ENCODE data around the gene GUCY1A1. TPM values are rescaled to one million over a fixed set of nuclear protein-coding genes. Genes with fewer than 3 reads are reported as not detected.

The GUCY1A1 gene, protein sequence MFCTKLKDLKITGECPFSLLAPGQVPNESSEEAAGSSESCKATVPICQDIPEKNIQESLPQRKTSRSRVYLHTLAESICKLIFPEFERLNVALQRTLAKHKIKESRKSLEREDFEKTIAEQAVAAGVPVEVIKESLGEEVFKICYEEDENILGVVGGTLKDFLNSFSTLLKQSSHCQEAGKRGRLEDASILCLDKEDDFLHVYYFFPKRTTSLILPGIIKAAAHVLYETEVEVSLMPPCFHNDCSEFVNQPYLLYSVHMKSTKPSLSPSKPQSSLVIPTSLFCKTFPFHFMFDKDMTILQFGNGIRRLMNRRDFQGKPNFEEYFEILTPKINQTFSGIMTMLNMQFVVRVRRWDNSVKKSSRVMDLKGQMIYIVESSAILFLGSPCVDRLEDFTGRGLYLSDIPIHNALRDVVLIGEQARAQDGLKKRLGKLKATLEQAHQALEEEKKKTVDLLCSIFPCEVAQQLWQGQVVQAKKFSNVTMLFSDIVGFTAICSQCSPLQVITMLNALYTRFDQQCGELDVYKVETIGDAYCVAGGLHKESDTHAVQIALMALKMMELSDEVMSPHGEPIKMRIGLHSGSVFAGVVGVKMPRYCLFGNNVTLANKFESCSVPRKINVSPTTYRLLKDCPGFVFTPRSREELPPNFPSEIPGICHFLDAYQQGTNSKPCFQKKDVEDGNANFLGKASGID
- 10 to 100 TPM in 1 of 2 donors, 1 to 10 TPM in 1; 7.6 to 20.0 TPM for total RNA-seq

DNA sequence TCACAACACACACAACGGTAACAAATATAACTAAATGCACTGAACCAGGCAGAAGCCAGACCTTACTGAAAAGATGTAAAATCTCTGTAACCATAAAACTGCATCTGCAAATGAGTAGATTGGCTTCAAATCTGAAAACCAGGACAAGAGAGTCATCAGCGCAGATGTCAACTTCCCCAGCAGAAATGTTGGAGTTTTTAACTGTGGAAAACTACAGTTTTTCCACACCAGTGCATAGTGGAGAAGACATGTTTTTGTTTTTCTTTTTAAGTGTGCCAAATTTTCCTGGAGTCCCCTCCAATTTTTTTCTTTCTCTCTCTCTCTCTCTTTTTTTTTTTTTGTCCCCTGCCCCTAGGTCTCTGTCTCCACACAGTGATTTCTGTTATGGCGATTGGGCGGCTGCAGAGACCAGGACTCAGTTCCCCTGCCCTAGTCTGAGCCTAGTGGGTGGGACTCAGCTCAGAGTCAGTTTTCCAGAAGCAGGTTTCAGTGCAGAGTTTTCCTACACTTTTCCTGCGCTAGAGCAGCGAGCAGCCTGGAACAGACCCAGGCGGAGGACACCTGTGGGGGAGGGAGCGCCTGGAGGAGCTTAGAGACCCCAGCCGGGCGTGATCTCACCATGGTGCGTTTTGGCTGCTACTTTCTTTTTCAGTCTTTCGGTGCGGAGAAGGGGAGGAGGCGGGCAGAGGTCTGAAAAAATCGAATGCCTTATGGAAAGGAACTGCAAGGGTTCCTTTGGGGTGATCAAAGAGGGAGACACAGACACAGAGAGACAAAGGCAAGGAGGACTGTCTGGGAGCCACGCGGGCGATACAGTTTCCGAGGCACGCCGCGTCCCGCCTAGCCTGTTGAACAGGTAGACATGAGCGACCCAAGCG, at the start of gene GUCY1A1:
Gene GUCY1A1, plus strand, starts transcription at position 505 of the 878 bp plus-strand sequence. CDS start 30,020 bp downstream, outside the sequence.
- TF ChIP-seq POLR2A (IDR thresholded peaks at IDR 0.05), result peak in 1 of 3 donors; percentile 55
- TF ChIP-seq, protein P1, sequence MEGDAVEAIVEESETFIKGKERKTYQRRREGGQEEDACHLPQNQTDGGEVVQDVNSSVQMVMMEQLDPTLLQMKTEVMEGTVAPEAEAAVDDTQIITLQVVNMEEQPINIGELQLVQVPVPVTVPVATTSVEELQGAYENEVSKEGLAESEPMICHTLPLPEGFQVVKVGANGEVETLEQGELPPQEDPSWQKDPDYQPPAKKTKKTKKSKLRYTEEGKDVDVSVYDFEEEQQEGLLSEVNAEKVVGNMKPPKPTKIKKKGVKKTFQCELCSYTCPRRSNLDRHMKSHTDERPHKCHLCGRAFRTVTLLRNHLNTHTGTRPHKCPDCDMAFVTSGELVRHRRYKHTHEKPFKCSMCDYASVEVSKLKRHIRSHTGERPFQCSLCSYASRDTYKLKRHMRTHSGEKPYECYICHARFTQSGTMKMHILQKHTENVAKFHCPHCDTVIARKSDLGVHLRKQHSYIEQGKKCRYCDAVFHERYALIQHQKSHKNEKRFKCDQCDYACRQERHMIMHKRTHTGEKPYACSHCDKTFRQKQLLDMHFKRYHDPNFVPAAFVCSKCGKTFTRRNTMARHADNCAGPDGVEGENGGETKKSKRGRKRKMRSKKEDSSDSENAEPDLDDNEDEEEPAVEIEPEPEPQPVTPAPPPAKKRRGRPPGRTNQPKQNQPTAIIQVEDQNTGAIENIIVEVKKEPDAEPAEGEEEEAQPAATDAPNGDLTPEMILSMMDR (IDR thresholded peaks at IDR 0.05), result no peak
- peak within 1 kb of the TSS; percentile 74 to 89 (median 78) for H3K27ac ChIP-seq
- intact Hi-C loops (cut with DNase I), result no loop called here
- H3K36me3 ChIP-seq (replicated peaks in 1 of 2; ENCODE audit: insufficient read depth in 1 of 2, low read depth in 2 of 2), result no peaks in the 10 kb centered on the region
- H3K4me3 ChIP-seq, result peak within 1 kb of the TSS; percentile 35 to 58
- H3K9me3 ChIP-seq, result no peaks in the 10 kb centered on the region
- DNase-seq (peak in 3 of 4 donors; percentile 35 to 45 (median 37)), ATAC-seq (peak; percentile 31)
- H3K27me3 ChIP-seq, result no peaks in the 10 kb centered on the region
- 6 to 7% methylated on average over 20 to 25 of the region's 25 CpGs for WGBS, 2 donors
- peaks cover 17% of the 10 kb centered on the region for H3K4me1 ChIP-seq

DNA sequence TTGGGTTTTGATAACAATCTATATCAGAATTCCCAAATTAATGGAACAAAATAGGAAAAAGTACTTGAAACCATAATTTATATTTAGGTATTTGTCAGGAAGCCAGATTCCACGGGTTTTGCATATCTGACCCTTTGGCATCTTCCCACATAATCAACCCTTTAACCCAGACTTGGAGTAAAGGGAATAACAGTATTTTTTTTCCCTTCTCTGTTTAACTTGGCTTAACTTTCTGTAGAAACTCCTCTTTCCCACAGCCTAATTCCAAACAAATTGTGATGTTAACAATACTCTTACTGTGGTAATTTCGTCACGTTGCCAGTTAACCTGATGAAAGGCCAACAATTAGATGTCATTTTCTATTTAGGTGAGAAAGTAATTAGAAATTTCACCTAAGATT, 49.4 kb upstream of the GUCY1A1 start:
- H3K27ac ChIP-seq, result no peak overlapping the region
- no peak for ATAC-seq
- 41% methylated on average over 3 of the region's 3 CpGs for WGBS, 2 donors

GRCh38 chr4:155618183-155618838, 48.3 kb upstream of the GUCY1A1 start:
- Histone ChIP-seq H3K4me1 (no peaks in the 10 kb centered on the region), H3K27ac (no peak overlapping the region), H3K9me3 (no peaks in the 10 kb centered on the region), H3K36me3 (replicated peaks in 1 of 2; ENCODE audit: insufficient read depth in 1 of 2, low read depth in 2 of 2) (no peaks in the 10 kb centered on the region), H3K4me3 (no peak overlapping the region), H3K27me3 (no peaks in the 10 kb centered on the region)
- WGBS, 2 donors, result 73 to 86% methylated on average over 8 of the region's 8 CpGs
- intact Hi-C loops (cut with DNase I), result no loop called here
- no peak for DNase-seq
- ATAC-seq, result no peak
- TF ChIP-seq, protein P1 (IDR thresholded peaks at IDR 0.05), result no peak
- TF ChIP-seq POLR2A (IDR thresholded peaks at IDR 0.05), result no peak

More for the DNA sequence above, 49.4 kb upstream of the GUCY1A1 start:
- TF ChIP-seq POLR2A (IDR thresholded peaks at IDR 0.05), result no peak
- TF ChIP-seq, protein P1 (IDR thresholded peaks at IDR 0.05), result no peak
- intact Hi-C loops (cut with DNase I), result no loop called here
- no peaks in the 10 kb centered on the region for H3K36me3 ChIP-seq (replicated peaks in 1 of 2; ENCODE audit: insufficient read depth in 1 of 2, low read depth in 2 of 2)
- H3K4me3 ChIP-seq, result no peak overlapping the region
- no peaks in the 10 kb centered on the region for H3K27me3 ChIP-seq
- no peaks in the 10 kb centered on the region for H3K4me1 ChIP-seq
- no peaks in the 10 kb centered on the region for H3K9me3 ChIP-seq
- no peak for DNase-seq

DNA sequence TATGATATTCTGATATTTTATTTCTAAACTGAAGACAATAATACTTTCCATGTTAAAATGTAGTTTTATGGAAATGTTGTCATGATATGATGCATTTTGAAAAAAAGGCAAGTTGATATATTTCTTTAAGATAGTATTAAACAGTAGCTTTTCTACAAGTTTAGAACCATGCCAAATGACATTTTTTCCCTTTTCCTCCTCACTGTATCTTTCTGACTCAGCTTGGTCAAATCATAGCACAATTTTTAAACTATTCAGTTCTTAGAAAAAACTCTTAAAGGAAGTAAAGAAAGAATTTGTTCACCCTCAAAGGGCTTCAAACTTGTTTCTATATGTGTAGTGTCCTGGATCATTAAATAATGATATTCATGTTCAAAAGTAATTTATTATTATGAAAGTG, 46.0 kb upstream of the GUCY1A1 start:
- DNase-seq (no peak), ATAC-seq (no peak)
- no peak overlapping the region for H3K27ac ChIP-seq
- TF ChIP-seq POLR2A (IDR thresholded peaks at IDR 0.05), result no peak
- TF ChIP-seq, protein P1 (IDR thresholded peaks at IDR 0.05), result no peak
- no peaks in the 10 kb centered on the region for H3K4me1 ChIP-seq
- H3K9me3 ChIP-seq, result no peaks in the 10 kb centered on the region
- H3K36me3 ChIP-seq (replicated peaks in 1 of 2; ENCODE audit: insufficient read depth in 1 of 2, low read depth in 2 of 2), result no peaks in the 10 kb centered on the region
- H3K4me3 ChIP-seq, result no peak overlapping the region
- no peaks in the 10 kb centered on the region for H3K27me3 ChIP-seq
- intact Hi-C loops (cut with DNase I), result no loop called here
